CD4-positive, alpha-beta memory T cell (primary cell): ENCODE measurements around the gene BCORL1. TPM values are rescaled to one million over a fixed set of nuclear protein-coding genes. Genes with fewer than 3 reads are reported as not detected.

Source experiments
- CTCF ChIA-PET: fragments of 350-600 bp; sonication (Branson Sonifier 250); formaldehyde crosslinking; loops from one replicate; lab custom pipeline; 2021; ENCODE audit warnings: inconsistent platforms; ENCODE audit not compliant: partially characterized antibody; lab: Charles Lee
- POLR2A ChIA-PET: fragments of 350-600 bp; sonication (Branson Sonifier 250); formaldehyde crosslinking; loops from one replicate; lab custom pipeline; 2021; ENCODE audit not compliant: partially characterized antibody; lab: Charles Lee
- DNase-seq, 5 donors: peaks; one replicate each; pipeline versions ENCODE4 v3.0.0 to v3.0.0-alpha.2; 2020 to 2022; ENCODE audit warnings: mixed read lengths in 1 of 5
- H3K27ac ChIP-seq: one replicate; pipeline ENCODE4 v1.7.0; 2013; ENCODE audit warnings: low read depth, low read length
- H3K27me3 ChIP-seq: 2 replicates; pipeline ENCODE4 v1.7.0; 2013; ENCODE audit warnings: mild to moderate bottlenecking, low read length, moderate library complexity; ENCODE audit not compliant: insufficient read depth
- H3K36me3 ChIP-seq: 2 replicates; pipeline ENCODE4 v1.7.0; 2013; ENCODE audit warnings: mild to moderate bottlenecking, low read length, moderate library complexity; ENCODE audit not compliant: insufficient read depth
- H3K4me1 ChIP-seq: 2 replicates; pipeline ENCODE4 v1.7.0; 2013; ENCODE audit warnings: mild to moderate bottlenecking, low read length, moderate library complexity; ENCODE audit not compliant: insufficient read depth
- H3K4me3 ChIP-seq, 2 donors: one replicate each; pipeline ENCODE4 v1.7.0; 2013; ENCODE audit warnings: low read length in 2 of 2, mild to moderate bottlenecking in 1 of 2
- H3K9me3 ChIP-seq, 2 donors: one replicate each; pipeline ENCODE4 v1.7.0; 2013; ENCODE audit warnings: low read length in 2 of 2, control low read depth in 1 of 2; ENCODE audit not compliant: control insufficient read depth in 1 of 2
- H3K27ac Mint-ChIP-seq, 7 donors: one replicate each; pipeline ENCODE4 v1.8.0; 2020 to 2021; ENCODE audit warnings: mixed read lengths in 7 of 7, mild to moderate bottlenecking in 6 of 7, inconsistent platforms in 3 of 7, moderate library complexity in 3 of 7
- H3K27me3 Mint-ChIP-seq, 2 donors: one replicate each; pipeline ENCODE4 v1.8.0; 2020 to 2021; ENCODE audit warnings: mixed read lengths in 2 of 2
- H3K36me3 Mint-ChIP-seq, 2 donors: one replicate each; pipeline ENCODE4 v1.8.0; 2020 to 2021; ENCODE audit warnings: mixed read lengths in 2 of 2, inconsistent platforms in 1 of 2, mild to moderate bottlenecking in 1 of 2
- H3K4me1 Mint-ChIP-seq, 4 donors: one replicate each; pipeline ENCODE4 v1.8.0; 2020 to 2021; ENCODE audit warnings: mixed read lengths in 4 of 4, mild to moderate bottlenecking in 1 of 4
- H3K4me3 Mint-ChIP-seq, 8 donors: one replicate each; pipeline ENCODE4 v1.8.0; 2020 to 2021; ENCODE audit warnings: mixed read lengths in 8 of 8, mild to moderate bottlenecking in 7 of 8, moderate library complexity in 6 of 8, inconsistent platforms in 3 of 8
- H3K9me3 Mint-ChIP-seq, 8 donors: one replicate each; pipeline ENCODE4 v1.8.0; 2020 to 2021; ENCODE audit warnings: mixed read lengths in 8 of 8, mild to moderate bottlenecking in 5 of 8, inconsistent platforms in 3 of 8, moderate library complexity in 1 of 8
- intact Hi-C: fragments of 100-400 bp; cut with micrococcal nuclease; formaldehyde crosslinking; loops from one replicate; pipeline ENCODE4 v1.15.1; 2023
- polyA plus RNA-seq, 2 donors: library from polyadenylated mRNA; unstranded; fragments of 300-500 nt; fragmentation: Illumina TruSeq; gene quantifications; one replicate each; pipeline ENCODE4 v1.2.3, GENCODE V29; 2021
- total RNA-seq, 2 experiments: library from RNA; stranded (reverse); gene quantifications; one replicate each; pipeline ENCODE4 v1.2.3, GENCODE V29; 2021

Gene BCORL1
- total and polyA plus RNA-seq, 4 experiments from 2014 or later = 0.09 to 14.2 (median 9.3) TPM

DNA sequence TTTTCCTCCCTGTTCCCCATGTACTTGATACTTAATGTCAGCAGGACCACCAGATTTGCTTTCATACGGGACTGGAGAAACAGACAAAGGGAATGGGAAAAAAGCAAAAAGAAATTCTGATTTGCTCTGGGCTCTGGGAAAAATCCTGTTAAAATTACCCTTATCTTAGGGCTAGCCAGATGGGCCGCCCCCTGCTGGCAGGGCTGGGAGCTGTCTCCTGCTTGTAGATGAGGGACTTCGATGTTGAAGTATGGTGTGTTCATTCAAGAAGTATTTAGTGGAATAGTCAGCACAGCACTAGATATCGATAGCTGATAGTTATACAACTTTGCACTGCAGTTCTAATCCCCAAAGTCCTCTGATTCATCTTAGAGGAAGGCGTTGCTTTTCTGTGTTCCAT, 45.8 kb downstream of the BCORL1 start:
- peaks cover 12% of the 10 kb centered on the region for H3K4me1 ChIP-seq
- Mint-ChIP-seq H3K4me3 (no peak overlapping the region), H3K4me1 (peaks cover 10 to 16% (median 12%) of the 10 kb centered on the region in 4 donors), H3K36me3 (peaks cover 15 to 27% of the 10 kb centered on the region in 2 donors), H3K27me3 (no peaks in the 10 kb centered on the region), H3K27ac (peak overlapping the region in 1 of 7 donors; percentile 60), H3K9me3 (no peaks in the 10 kb centered on the region)
- H3K9me3 ChIP-seq = no peaks in the 10 kb centered on the region
- DNase-seq = peak; percentile 16 to 52 (median 37)
- intact Hi-C loops = loop anchor here (1.0 to 10.0 kb wide), 4 partner anchors 33 to 393 kb away; no protein-coding TSS in a partner anchor
- POLR2A ChIA-PET = interaction anchor here (1.2 to 1.4 kb wide), 2 partner anchors 97 to 103 kb away, joined by 8 to 11 read pairs; no protein-coding TSS in a partner anchor
- H3K27ac ChIP-seq = no peak overlapping the region
- H3K4me3 ChIP-seq = no peak overlapping the region
- CTCF ChIA-PET = interaction anchor here (0.9 to 8.0 kb wide), 26 partner anchors 9 to 423 kb away, joined by 3 to 291 read pairs (median 4); partner anchors contain the start of gene UTP14A
- peaks cover 13% of the 10 kb centered on the region for H3K36me3 ChIP-seq
- no peaks in the 10 kb centered on the region for H3K27me3 ChIP-seq

- Mint-ChIP-seq H3K36me3 (peaks cover 17 to 28% of the 10 kb centered on the region in 2 donors), H3K4me3 (no peak overlapping the region), H3K4me1 (peaks cover 0 to 2% (median under 1%) of the 10 kb centered on the region in 4 donors), H3K27me3 (no peaks in the 10 kb centered on the region), H3K27ac (no peak overlapping the region), H3K9me3 (no peaks in the 10 kb centered on the region)
- no peaks in the 10 kb centered on the region for H3K4me1 ChIP-seq
- no peak overlapping the region for H3K27ac ChIP-seq
- H3K9me3 ChIP-seq = no peaks in the 10 kb centered on the region
- no peaks in the 10 kb centered on the region for H3K27me3 ChIP-seq
- H3K36me3 ChIP-seq = peaks cover 6% of the 10 kb centered on the region
- CTCF ChIA-PET = interaction anchor here (2.2 kb wide), 1 partner anchor 105 kb away, joined by 12 read pairs; no protein-coding TSS in a partner anchor
- no peak for DNase-seq
- no peak overlapping the region for H3K4me3 ChIP-seq
- intact Hi-C loops = no loop called here
- POLR2A ChIA-PET = no interaction called here
Measured at GRCh38 chrX:130030826-130031225, 48.4 kb downstream of the BCORL1 start.

DNA sequence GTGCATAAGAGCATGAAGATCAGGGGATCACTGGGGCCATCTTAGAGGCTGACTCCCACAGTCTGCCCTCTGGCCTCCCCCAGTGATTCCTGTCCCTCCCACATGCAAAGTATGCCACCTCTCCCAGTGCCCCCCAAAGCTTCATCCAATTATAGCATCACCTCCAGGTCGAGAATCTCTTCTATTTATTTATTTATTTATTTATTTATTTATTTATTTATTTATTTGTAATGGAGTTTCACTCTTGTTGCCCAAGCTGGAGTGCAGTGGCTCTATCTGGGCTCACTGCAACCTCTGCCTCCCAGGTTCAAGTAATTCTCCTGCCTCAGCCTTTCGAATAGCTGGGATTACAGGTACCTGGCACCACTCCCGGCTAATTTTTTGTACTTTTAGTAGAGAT, 50.1 kb downstream of the BCORL1 start:
- no peaks in the 10 kb centered on the region for H3K27me3 ChIP-seq
- no peaks in the 10 kb centered on the region for H3K9me3 Mint-ChIP-seq
- no peak overlapping the region for H3K27ac Mint-ChIP-seq
- ChIA-PET CTCF (interaction anchor here (2.2 kb wide), 1 partner anchor 107 kb away, joined by 12 read pairs; no protein-coding TSS in a partner anchor), POLR2A (no interaction called here)
- no peaks in the 10 kb centered on the region for H3K9me3 ChIP-seq
- H3K36me3 Mint-ChIP-seq = peaks cover 9 to 24% of the 10 kb centered on the region in 2 donors
- no peaks in the 10 kb centered on the region for H3K27me3 Mint-ChIP-seq
- no peak for DNase-seq
- intact Hi-C loops = no loop called here
- no peak overlapping the region for H3K27ac ChIP-seq
- no peaks in the 10 kb centered on the region for H3K4me1 ChIP-seq
- H3K4me1 Mint-ChIP-seq = peaks cover 0 to 2% (median under 1%) of the 10 kb centered on the region in 4 donors
- H3K4me3 Mint-ChIP-seq = no peak overlapping the region
- H3K4me3 ChIP-seq = no peak overlapping the region
- no peaks in the 10 kb centered on the region for H3K36me3 ChIP-seq

- intact Hi-C loops = no loop called here
- ChIA-PET CTCF (interaction anchor here (1.2 to 2.3 kb wide), 2 partner anchors 27 to 108 kb away, joined by 6 to 7 read pairs; no protein-coding TSS in a partner anchor), POLR2A (interaction anchor here (0.7 kb wide), 2 partner anchors 12 to 240 kb away, joined by 3 read pairs; no protein-coding TSS in a partner anchor)
- no peak overlapping the region for H3K27ac Mint-ChIP-seq
- Histone ChIP-seq H3K4me3 (no peak overlapping the region), H3K27ac (no peak overlapping the region), H3K9me3 (no peaks in the 10 kb centered on the region), H3K27me3 (no peaks in the 10 kb centered on the region), H3K4me1 (no peaks in the 10 kb centered on the region), H3K36me3 (peaks cover 4% of the 10 kb centered on the region)
- H3K4me3 Mint-ChIP-seq = no peak overlapping the region
- peaks cover 0 to 2% (median 0%) of the 10 kb centered on the region in 4 donors for H3K4me1 Mint-ChIP-seq
- no peaks in the 10 kb centered on the region for H3K9me3 Mint-ChIP-seq
- peaks cover 6 to 22% of the 10 kb centered on the region in 2 donors for H3K36me3 Mint-ChIP-seq
- no peak for DNase-seq
- H3K27me3 Mint-ChIP-seq = no peaks in the 10 kb centered on the region
Measured at GRCh38 chrX:130034178-130034577, 51.7 kb downstream of the BCORL1 start.

DNA sequence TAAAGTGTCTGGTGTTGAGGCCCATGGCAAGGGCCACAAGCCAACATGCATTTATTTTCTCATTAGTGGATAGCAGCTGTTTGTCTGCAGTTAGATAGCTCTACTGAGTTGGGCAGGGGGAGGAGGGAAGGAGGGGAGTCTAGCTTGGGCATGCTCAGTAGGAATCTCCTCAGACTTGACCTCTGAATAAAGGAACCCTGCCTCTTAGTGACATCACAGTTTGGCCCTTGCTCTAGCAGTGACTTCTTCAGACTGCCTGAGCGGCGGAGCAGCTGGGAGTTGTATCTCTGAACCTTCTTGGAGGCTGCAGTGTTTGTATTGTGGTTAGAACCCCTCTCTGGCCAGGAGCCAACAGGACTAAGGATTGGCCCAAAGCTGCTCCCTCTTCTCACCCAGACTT, 57.4 kb downstream of the BCORL1 start:
- H3K27ac Mint-ChIP-seq = no peak overlapping the region
- no peaks in the 10 kb centered on the region for H3K27me3 Mint-ChIP-seq
- no peaks in the 10 kb centered on the region for H3K9me3 ChIP-seq
- POLR2A ChIA-PET = interaction anchor here (1.3 kb wide), 1 partner anchor 78 kb away, joined by 3 read pairs; no protein-coding TSS in a partner anchor
- no peak overlapping the region for H3K4me3 ChIP-seq
- H3K27ac ChIP-seq = no peak overlapping the region
- no peaks in the 10 kb centered on the region for H3K4me1 Mint-ChIP-seq
- no peaks in the 10 kb centered on the region for H3K27me3 ChIP-seq
- H3K36me3 Mint-ChIP-seq = peaks cover 2 to 22% of the 10 kb centered on the region in 2 donors
- CTCF ChIA-PET = interaction anchor here (0.8 to 4.0 kb wide), 3 partner anchors 12 to 402 kb away, joined by 4 to 20 read pairs (median 4); no protein-coding TSS in a partner anchor
- DNase-seq = no peak
- H3K4me1 ChIP-seq = no peaks in the 10 kb centered on the region
- no peak overlapping the region for H3K4me3 Mint-ChIP-seq
- peaks cover 4% of the 10 kb centered on the region for H3K36me3 ChIP-seq
- no peaks in the 10 kb centered on the region for H3K9me3 Mint-ChIP-seq
- intact Hi-C loops = no loop called here

DNA sequence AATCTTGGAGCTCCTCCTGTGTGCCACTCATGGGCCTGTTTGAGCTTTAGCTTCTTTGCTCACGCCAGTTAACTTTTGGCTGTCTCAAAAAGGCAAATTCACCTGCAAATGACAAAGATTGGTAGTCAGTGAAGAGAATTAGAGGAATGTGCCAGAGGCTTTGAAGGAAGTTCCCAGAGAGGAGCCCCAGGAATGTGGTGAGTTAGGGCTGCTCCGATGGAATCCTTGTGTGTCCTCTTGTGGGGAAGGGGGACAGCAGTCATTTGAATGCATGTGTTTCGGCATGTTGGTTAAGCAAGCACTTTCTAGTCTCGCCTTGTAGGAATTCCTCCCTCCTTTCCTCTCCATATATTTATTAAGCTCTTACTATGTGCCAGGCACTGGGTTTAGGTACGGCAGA, 65.0 kb downstream of the BCORL1 start:
- peaks cover 16 to 24% of the 10 kb centered on the region in 2 donors for H3K36me3 Mint-ChIP-seq
- CTCF ChIA-PET = interaction anchor here (1.1 to 1.3 kb wide), 2 partner anchors 13 to 122 kb away, joined by 3 to 4 read pairs; no protein-coding TSS in a partner anchor

GRCh38 chrX:130048686-130049222, 66.3 kb downstream of the BCORL1 start:
- Mint-ChIP-seq H3K27me3 (no peaks in the 10 kb centered on the region), H3K36me3 (peaks cover 16 to 26% of the 10 kb centered on the region in 2 donors), H3K27ac (no peak overlapping the region), H3K9me3 (no peaks in the 10 kb centered on the region), H3K4me3 (no peak overlapping the region), H3K4me1 (no peaks in the 10 kb centered on the region)
- no peaks in the 10 kb centered on the region for H3K9me3 ChIP-seq
- no peak overlapping the region for H3K4me3 ChIP-seq
- POLR2A ChIA-PET = no interaction called here
- H3K27me3 ChIP-seq = no peaks in the 10 kb centered on the region
- H3K27ac ChIP-seq = no peak overlapping the region
- H3K4me1 ChIP-seq = no peaks in the 10 kb centered on the region
- CTCF ChIA-PET = interaction anchor here (1.1 to 1.2 kb wide), 2 partner anchors 12 to 407 kb away, joined by 3 to 4 read pairs; no protein-coding TSS in a partner anchor
- DNase-seq = no peak
- intact Hi-C loops = no loop called here
- peaks cover 5% of the 10 kb centered on the region for H3K36me3 ChIP-seq

More for the DNA sequence above, 65.0 kb downstream of the BCORL1 start:
- no peaks in the 10 kb centered on the region for H3K27me3 Mint-ChIP-seq
- no peak for DNase-seq
- POLR2A ChIA-PET = no interaction called here
- no peak overlapping the region for H3K27ac ChIP-seq
- H3K27ac Mint-ChIP-seq = no peak overlapping the region
- H3K4me3 ChIP-seq = no peak overlapping the region
- H3K4me1 ChIP-seq = no peaks in the 10 kb centered on the region
- H3K36me3 ChIP-seq = peaks cover 5% of the 10 kb centered on the region
- H3K9me3 Mint-ChIP-seq = no peaks in the 10 kb centered on the region
- no peaks in the 10 kb centered on the region for H3K4me1 Mint-ChIP-seq
- H3K27me3 ChIP-seq = no peaks in the 10 kb centered on the region
- H3K4me3 Mint-ChIP-seq = no peak overlapping the region
- intact Hi-C loops = no loop called here
- H3K9me3 ChIP-seq = no peaks in the 10 kb centered on the region
